Activated CD8-positive, alpha-beta T cell treated with anti-CD3 and anti-CD28 coated beads for 36 hours (primary cell): ENCODE results near the gene LSS. TPM values are rescaled to one million over a fixed set of nuclear protein-coding genes. Genes with fewer than 3 reads are reported as not detected.
"Not testable (repeated sequence)": the region's sequence is repeated elsewhere in the genome, so short reads cannot be mapped to it uniquely, and the experiment has no call there.

Experiments used
- ATAC-seq: fragments of 200-7000 bp; cut with Tn5 transposase; one replicate; pipeline ENCODE4 v1.10.0; 2021; ENCODE audit warnings: mild to moderate bottlenecking, moderate library complexity
- CTCF ChIA-PET: fragments of 350-600 bp; sonication (Branson Sonifier 250); formaldehyde crosslinking; loops from one replicate; lab custom pipeline; 2021; ENCODE audit warnings: antibody characterized with exemption; lab: Charles Lee
- POLR2A ChIA-PET: fragments of 350-600 bp; sonication (Branson Sonifier 250); formaldehyde crosslinking; loops from one replicate; lab custom pipeline; 2021; ENCODE audit warnings: antibody characterized with exemption; lab: Charles Lee
- DNase-seq: peaks from one replicate; pipeline ENCODE4 v3.0.0-alpha.2; 2020
- H3K27ac Mint-ChIP-seq: one replicate; pipeline ENCODE4 v1.8.0; 2021; ENCODE audit warnings: mild to moderate bottlenecking, mixed read lengths
- H3K27me3 Mint-ChIP-seq: one replicate; pipeline ENCODE4 v1.8.0; 2021; ENCODE audit warnings: mixed read lengths
- H3K36me3 Mint-ChIP-seq: one replicate; pipeline ENCODE4 v1.8.0; 2021; ENCODE audit warnings: low read depth, mixed read lengths
- H3K4me1 Mint-ChIP-seq: one replicate; pipeline ENCODE4 v1.8.0; 2021; ENCODE audit warnings: low read depth, mixed read lengths
- H3K4me3 Mint-ChIP-seq: one replicate; pipeline ENCODE4 v1.8.0; 2021; ENCODE audit warnings: mild to moderate bottlenecking, moderate library complexity, mixed read lengths
- H3K9me3 Mint-ChIP-seq: one replicate; pipeline ENCODE4 v1.8.0; 2021; ENCODE audit warnings: mixed read lengths
- CTCF ChIP-seq: fragments of 200-600 bp; IDR thresholded peaks from one replicate; pipeline ENCODE4 v1.8.0; 2022; ENCODE audit warnings: antibody characterized with exemption, mild to moderate bottlenecking
- intact Hi-C: fragments of 100-400 bp; cut with micrococcal nuclease; formaldehyde crosslinking; loops from one replicate; pipeline ENCODE4 v1.10.0; 2022
- total RNA-seq, 2 experiments: library from RNA; stranded (reverse); gene quantifications; one replicate each; pipeline ENCODE4 v1.2.3, GENCODE V29; 2021

Gene LSS
- total RNA-seq, 2 experiments from 2014 or later, result 20.3 to 20.4 TPM

GRCh38 chr21:46246345-46246744 is 17.8 kb upstream of the LSS start:
- ATAC-seq (no peak), DNase-seq (no peak)
- ChIA-PET CTCF (interaction anchor here (1.8 kb wide), 1 partner anchor 11 kb away, joined by 4 read pairs; no protein-coding TSS in a partner anchor), POLR2A (no interaction called here)
- H3K36me3 Mint-ChIP-seq, result peaks cover 54% of the 10 kb centered on the region
- H3K4me1 Mint-ChIP-seq, result peaks cover 13% of the 10 kb centered on the region
- no peak for TF ChIP-seq CTCF
- no peaks in the 10 kb centered on the region for H3K27me3 Mint-ChIP-seq
- intact Hi-C loops, result no loop called here
- H3K4me3 Mint-ChIP-seq, result no peak overlapping the region
- H3K27ac Mint-ChIP-seq, result no peak overlapping the region
- no peaks in the 10 kb centered on the region for H3K9me3 Mint-ChIP-seq

GRCh38 chr21:46245213-46245915 is 16.8 kb upstream of the LSS start:
- CTCF ChIA-PET, result interaction anchor here (1.4 to 1.8 kb wide), 2 partner anchors 10 to 15 kb away, joined by 4 to 8 read pairs; no protein-coding TSS in a partner anchor
- H3K36me3 Mint-ChIP-seq, result peaks cover 46% of the 10 kb centered on the region

GRCh38 chr21:46244602-46245001 is 16.0 kb upstream of the LSS start:
- ChIA-PET POLR2A (interaction anchor here (0.7 to 1.9 kb wide), 3 partner anchors 9 to 409 kb away, joined by 3 to 4 read pairs (median 3); no protein-coding TSS in a partner anchor), CTCF (interaction anchor here (1.4 kb wide), 1 partner anchor 14 kb away, joined by 8 read pairs; no protein-coding TSS in a partner anchor)
- Mint-ChIP-seq H3K36me3 (peaks cover 44% of the 10 kb centered on the region), H3K9me3 (no peaks in the 10 kb centered on the region), H3K27ac (no peak overlapping the region), H3K4me3 (no peak overlapping the region), H3K4me1 (no peaks in the 10 kb centered on the region), H3K27me3 (no peaks in the 10 kb centered on the region)
- TF ChIP-seq CTCF, result no peak
- ATAC-seq (no peak), DNase-seq (no peak)
- intact Hi-C loops, result no loop called here

More at GRCh38 chr21:46245213-46245915, 16.8 kb upstream of the LSS start:
- TF ChIP-seq CTCF, result no peak
- H3K4me1 Mint-ChIP-seq, result peaks cover 7% of the 10 kb centered on the region
- intact Hi-C loops, result no loop called here
- no peak overlapping the region for H3K27ac Mint-ChIP-seq
- H3K9me3 Mint-ChIP-seq, result no peaks in the 10 kb centered on the region
- no peak overlapping the region for H3K4me3 Mint-ChIP-seq
- no peaks in the 10 kb centered on the region for H3K27me3 Mint-ChIP-seq
- POLR2A ChIA-PET, result interaction anchor here (0.6 to 1.4 kb wide), 2 partner anchors 11 to 329 kb away, joined by 3 read pairs; no protein-coding TSS in a partner anchor
- DNase-seq (no peak), ATAC-seq (no peak)

GRCh38 chr21:46243960-46244361 is 15.4 kb upstream of the LSS start:
- POLR2A ChIA-PET, result interaction anchor here (0.7 to 2.3 kb wide), 4 partner anchors 9 to 410 kb away, joined by 3 to 12 read pairs (median 4); no protein-coding TSS in a partner anchor
- CTCF ChIA-PET, result interaction anchor here (1.4 kb wide), 1 partner anchor 14 kb away, joined by 8 read pairs; no protein-coding TSS in a partner anchor
- no peak for TF ChIP-seq CTCF
- H3K27ac Mint-ChIP-seq, result no peak overlapping the region
- DNase-seq (peak; percentile 10), ATAC-seq (peak; percentile 10)
- no peaks in the 10 kb centered on the region for H3K9me3 Mint-ChIP-seq
- H3K4me3 Mint-ChIP-seq, result no peak overlapping the region
- H3K27me3 Mint-ChIP-seq, result no peaks in the 10 kb centered on the region
- no peaks in the 10 kb centered on the region for H3K4me1 Mint-ChIP-seq
- peaks cover 48% of the 10 kb centered on the region for H3K36me3 Mint-ChIP-seq
- intact Hi-C loops, result no loop called here

GRCh38 chr21:46243325-46243724 is 14.8 kb upstream of the LSS start:
- H3K9me3 Mint-ChIP-seq, result no peaks in the 10 kb centered on the region
- ChIA-PET CTCF (interaction anchor here (1.9 kb wide), 1 partner anchor 9 kb away, joined by 4 read pairs; no protein-coding TSS in a partner anchor), POLR2A (interaction anchor here (1.9 to 2.3 kb wide), 2 partner anchors 10 kb away, joined by 4 to 12 read pairs; no protein-coding TSS in a partner anchor)
- ATAC-seq (no peak), DNase-seq (no peak)
- intact Hi-C loops, result no loop called here
- H3K4me1 Mint-ChIP-seq, result no peaks in the 10 kb centered on the region
- peaks cover 51% of the 10 kb centered on the region for H3K36me3 Mint-ChIP-seq
- H3K27ac Mint-ChIP-seq, result peak overlapping the region; percentile 41
- H3K27me3 Mint-ChIP-seq, result no peaks in the 10 kb centered on the region
- no peak overlapping the region for H3K4me3 Mint-ChIP-seq
- no peak for TF ChIP-seq CTCF

GRCh38 chr21:46241577-46241976 is 13.0 kb upstream of the LSS start:
- H3K27ac Mint-ChIP-seq, result peak overlapping the region; percentile 1
- POLR2A ChIA-PET, result interaction anchor here (1.3 to 2.3 kb wide), 2 partner anchors 8 to 11 kb away, joined by 3 to 12 read pairs; no protein-coding TSS in a partner anchor

More at GRCh38 chr21:46241577-46241976, 13.0 kb upstream of the LSS start:
- ATAC-seq, H3K9me3 Mint-ChIP-seq, H3K27me3 Mint-ChIP-seq, intact Hi-C loops, DNase-seq, H3K4me1 Mint-ChIP-seq, H3K4me3 Mint-ChIP-seq, CTCF ChIA-PET: not testable (repeated sequence)
- peaks cover 44% of the 10 kb centered on the region for H3K36me3 Mint-ChIP-seq
